ENCODE measurements around the gene CD244. TPM values are rescaled to one million over a fixed set of nuclear protein-coding genes. Genes with fewer than 3 reads are reported as not detected.

The CD244 gene
- total and polyA plus RNA-seq, 7 donors: 0.16 to 1.8 (median 0.36) TPM; not detected in 2

DNA sequence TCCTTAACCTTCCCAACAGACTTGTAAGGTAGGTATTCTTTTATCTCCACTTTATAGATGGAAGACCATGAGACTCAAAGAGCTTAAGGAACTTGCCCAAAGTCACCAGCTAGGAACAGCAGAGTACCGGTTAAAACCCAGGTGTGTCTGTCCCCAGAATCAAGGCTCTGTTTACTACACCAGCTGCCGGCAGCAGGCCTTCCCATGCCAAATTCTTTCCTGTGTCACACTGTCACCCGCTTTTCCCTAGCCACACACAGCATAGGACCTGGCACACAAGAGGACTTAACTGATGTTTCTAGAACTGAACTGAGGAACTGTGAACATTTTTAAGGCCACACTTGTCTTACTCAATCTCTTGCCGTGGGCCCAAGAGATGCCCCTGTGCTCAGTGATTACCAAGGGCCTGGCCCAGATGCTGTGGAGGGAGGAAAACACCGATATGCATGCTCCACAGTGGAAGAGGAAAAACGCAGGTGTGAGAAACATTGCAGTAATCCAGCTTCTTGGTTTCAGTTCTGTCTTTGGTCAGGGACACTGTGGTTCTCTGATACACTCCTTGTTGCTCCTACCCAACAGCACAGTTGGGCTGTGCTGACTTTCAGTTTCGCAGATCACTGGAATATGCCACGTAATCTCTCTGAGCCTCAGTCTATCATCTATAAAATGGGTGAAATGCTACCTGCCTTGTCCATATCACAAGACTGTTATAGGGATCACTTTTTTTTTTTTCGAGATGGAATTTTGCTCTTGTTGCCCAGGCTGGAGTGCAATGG, 80.6 kb downstream of the CD244 start:
- Histone ChIP-seq H3K36me3 (no peaks in the 10 kb centered on the region), H3K4me3 (no peak overlapping the region), H3K9me3 (no peaks in the 10 kb centered on the region), H3K27ac (no peak overlapping the region), H3K27me3 (no peaks in the 10 kb centered on the region), H3K4me1 (no peaks in the 10 kb centered on the region)
- TF ChIP-seq CTCF (IDR thresholded peaks at IDR 0.05) (no peak), POLR2A (IDR thresholded peaks at IDR 0.05) (no peak), POLR2AphosphoS5 (IDR thresholded peaks at IDR 0.05) (no peak), EP300 (IDR thresholded peaks at IDR 0.05) (no peak)
- intact Hi-C loops (cut with DNase I): no loop called here
- 32 to 55% methylated on average over 9 of the region's 9 CpGs for WGBS, 2 donors
- no peak for DNase-seq

DNA sequence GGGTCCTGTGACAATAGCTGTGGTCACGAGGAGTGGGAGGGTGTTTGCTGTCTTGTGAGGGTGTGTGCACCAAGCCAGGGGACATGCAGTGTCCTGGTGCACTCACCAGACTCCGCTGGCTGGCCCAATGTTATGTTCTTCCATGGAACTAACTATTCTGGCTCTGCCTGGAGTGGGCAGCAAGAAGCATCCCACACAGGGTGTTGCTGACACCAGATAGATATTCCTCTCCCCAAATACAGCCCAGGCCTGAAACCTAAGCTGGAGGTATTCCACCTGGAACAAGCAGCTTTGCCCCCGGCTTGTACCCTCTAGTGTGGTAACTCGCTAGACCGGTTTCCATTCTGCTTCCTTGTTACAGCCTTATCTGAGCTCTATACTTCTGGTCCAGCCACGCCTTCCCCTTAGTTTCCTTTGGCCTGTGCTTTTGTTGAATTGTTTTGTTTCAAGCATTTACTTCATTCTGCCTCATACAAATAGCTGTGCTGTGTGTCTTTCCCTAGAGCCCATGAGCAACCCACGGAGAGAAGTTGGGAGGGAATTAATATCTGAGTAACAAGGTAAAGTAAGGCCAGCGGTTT, 81.4 kb downstream of the CD244 start:
- 23 to 67% methylated on average over 8 of the region's 8 CpGs for WGBS, 2 donors
- Histone ChIP-seq H3K9me3 (no peaks in the 10 kb centered on the region), H3K27ac (no peak overlapping the region), H3K4me1 (no peaks in the 10 kb centered on the region), H3K4me3 (no peak overlapping the region), H3K36me3 (no peaks in the 10 kb centered on the region), H3K27me3 (no peaks in the 10 kb centered on the region)
- TF ChIP-seq EP300 (IDR thresholded peaks at IDR 0.05) (no peak), CTCF (IDR thresholded peaks at IDR 0.05) (no peak), POLR2AphosphoS5 (IDR thresholded peaks at IDR 0.05) (no peak), POLR2A (IDR thresholded peaks at IDR 0.05) (no peak)
- no peak for DNase-seq
- intact Hi-C loops (cut with DNase I): no loop called here

GRCh38 chr1:160780398-160780755, 82.3 kb downstream of the CD244 start:
- H3K27ac ChIP-seq: no peak overlapping the region
- 84 to 89% methylated on average over 2 of the region's 2 CpGs for WGBS, 2 donors

More at GRCh38 chr1:160780398-160780755, 82.3 kb downstream of the CD244 start:
- TF ChIP-seq CTCF (IDR thresholded peaks at IDR 0.05): no peak
- no peak for TF ChIP-seq EP300 (IDR thresholded peaks at IDR 0.05)
- TF ChIP-seq POLR2A (IDR thresholded peaks at IDR 0.05): no peak
- no peak for TF ChIP-seq POLR2AphosphoS5 (IDR thresholded peaks at IDR 0.05)
- no peak overlapping the region for H3K4me3 ChIP-seq
- H3K27me3 ChIP-seq: no peaks in the 10 kb centered on the region
- no peak for DNase-seq
- intact Hi-C loops (cut with DNase I): no loop called here
- no peaks in the 10 kb centered on the region for H3K4me1 ChIP-seq
- H3K36me3 ChIP-seq: no peaks in the 10 kb centered on the region
- H3K9me3 ChIP-seq: no peaks in the 10 kb centered on the region

Other genes with a start within 250 kb of the CD244 start
- gene SLAMF1, start 215.8 kb downstream of the CD244 start, total RNA-seq: 1 to 10 TPM in 1 of 4 donors, under 1 TPM in 3; under 0.01 to 1.6 (median 0.22) TPM
- 1 to 10 TPM in 1 of 3 donors, not detected in 2; 6.1 TPM for gene SLAMF1, start 215.8 kb downstream of the CD244 start, polyA plus RNA-seq
- 1 to 10 TPM; 2.9 to 4.5 (median 3.6) TPM for gene CD48, start 151.1 kb downstream of the CD244 start, total RNA-seq
- gene CD48, start 151.1 kb downstream of the CD244 start, polyA plus RNA-seq: 100 to 1,000 TPM in 1 of 3 donors, 10 to 100 TPM in 2; 15.6 to 112 (median 23.1) TPM
- gene SLAMF7, start 123.6 kb downstream of the CD244 start, total RNA-seq: under 1 TPM in 3 of 4 donors, not detected in 1; 0.16 to 0.83 (median 0.41) TPM
- gene SLAMF7, start 123.6 kb downstream of the CD244 start, polyA plus RNA-seq: 10 to 100 TPM in 2 of 3 donors, 1 to 10 TPM in 1; 3.6 to 31.0 (median 11.4) TPM
- under 1 TPM in 3 of 4 donors, not detected in 1; under 0.01 to 0.36 (median 0.16) TPM for gene LY9, start 66.7 kb downstream of the CD244 start, total RNA-seq
- gene LY9, start 66.7 kb downstream of the CD244 start, polyA plus RNA-seq: 10 to 100 TPM in 1 of 3 donors, under 1 TPM in 1, not detected in 1; 0.23 to 12.8 TPM
- under 1 TPM in 2 of 4 donors, not detected in 2; 0.66 to 0.71 TPM for gene ITLN1, start 22.3 kb upstream of the CD244 start, total RNA-seq
- gene ITLN1, start 22.3 kb upstream of the CD244 start, polyA plus RNA-seq: 100 to 1,000 TPM; 175 to 478 (median 284) TPM
- gene ITLN2, start 91.9 kb upstream of the CD244 start, total RNA-seq: not detected
- gene ITLN2, start 91.9 kb upstream of the CD244 start, polyA plus RNA-seq: under 1 TPM in 1 of 3 donors, not detected in 2; 0.12 TPM
- 10 to 100 TPM in 1 of 4 donors, 1 to 10 TPM in 3; 2.7 to 30.5 (median 5.9) TPM for gene F11R, start 158.3 kb upstream of the CD244 start, total RNA-seq
- 10 to 100 TPM; 15.6 to 96.7 (median 34.0) TPM for gene F11R, start 158.3 kb upstream of the CD244 start, polyA plus RNA-seq
- 10 to 100 TPM; 10.5 to 46.4 (median 27.8) TPM for gene TSTD1, start 176.1 kb upstream of the CD244 start, total RNA-seq
- 100 to 1,000 TPM; 115 to 609 (median 268) TPM for gene TSTD1, start 176.1 kb upstream of the CD244 start, polyA plus RNA-seq
- 10 to 100 TPM; 54.8 to 76.2 (median 62.5) TPM for gene USF1, start 183.1 kb upstream of the CD244 start, total RNA-seq
- 10 to 100 TPM; 25.8 to 84.6 (median 42.5) TPM for gene USF1, start 183.1 kb upstream of the CD244 start, polyA plus RNA-seq
- gene ARHGAP30, start 207.0 kb upstream of the CD244 start, total RNA-seq: 1 to 10 TPM; 4.4 to 7.7 (median 6.6) TPM
- 10 to 100 TPM in 1 of 3 donors, 1 to 10 TPM in 2; 4.8 to 37.8 (median 4.9) TPM for gene ARHGAP30, start 207.0 kb upstream of the CD244 start, polyA plus RNA-seq
- not detected for gene NECTIN4, start 226.7 kb upstream of the CD244 start, total RNA-seq
- 1 to 10 TPM in 2 of 3 donors, not detected in 1; 1.2 to 2.8 TPM for gene NECTIN4, start 226.7 kb upstream of the CD244 start, polyA plus RNA-seq
- 10 to 100 TPM in 2 of 4 donors, 1 to 10 TPM in 2; 5.8 to 14.1 (median 10.8) TPM for gene KLHDC9, start 235.5 kb upstream of the CD244 start, total RNA-seq
- gene KLHDC9, start 235.5 kb upstream of the CD244 start, polyA plus RNA-seq: 10 to 100 TPM in 1 of 3 donors, 1 to 10 TPM in 2; 4.7 to 11.1 (median 9.6) TPM